NCI-H345 treated with DMSO at 0.1 percent for 48 hours (cell line): Measurements from ENCODE around the gene MITD1.
"Not testable (repeated sequence)": the region's sequence is repeated elsewhere in the genome, so short reads cannot be mapped to it uniquely, and the experiment has no call there.

Experiments
- DNase-seq: peaks from one replicate; lab custom pipeline; 2025; ENCODE audit not compliant: unreplicated experiment; lab: John Stamatoyannopoulos, UW

Gene MITD1

GRCh38 chr2:99180755-99181623, at the start of gene MITD1, which contains the start of gene MRPL30:
MITD1 (minus strand) TSS chr2:99181058; CDS start chr2:99180981, 77 bp downstream.
MRPL30 (plus strand) TSS chr2:99181184; CDS start chr2:99186204, 5,020 bp downstream.
- peak; percentile 93 for DNase-seq

GRCh38 chr2:99217929-99218501, 37.2 kb upstream of the MITD1 start:
- no peak for DNase-seq

GRCh38 chr2:99216096-99216495, 35.2 kb upstream of the MITD1 start:
- no peak for DNase-seq

- DNase-seq, result no peak
Observed at GRCh38 chr2:99205491-99205890, 24.6 kb upstream of the MITD1 start.

GRCh38 chr2:99201959-99202678, 21.3 kb upstream of the MITD1 start:
- no peak for DNase-seq

GRCh38 chr2:99200076-99200800, 19.4 kb upstream of the MITD1 start:
- no peak for DNase-seq

GRCh38 chr2:99198103-99198841, 17.4 kb upstream of the MITD1 start:
- no peak for DNase-seq

- not testable (repeated sequence) for DNase-seq
Observed at GRCh38 chr2:99192364-99192763, 11.5 kb upstream of the MITD1 start.

- no peak for DNase-seq
Observed at GRCh38 chr2:99190548-99190947, 9.7 kb upstream of the MITD1 start.

GRCh38 chr2:99188357-99188756, 7.5 kb upstream of the MITD1 start:
- no peak for DNase-seq

GRCh38 chr2:99187011-99187410, 6.2 kb upstream of the MITD1 start:
- no peak for DNase-seq

GRCh38 chr2:99184811-99185210, 4.0 kb upstream of the MITD1 start:
- no peak for DNase-seq

- DNase-seq, result no peak
Observed at GRCh38 chr2:99183025-99183424, 2.2 kb upstream of the MITD1 start.

GRCh38 chr2:99181624-99182000, 754 bp upstream of the MITD1 start:
- no peak for DNase-seq

GRCh38 chr2:99171377-99172140, 9.3 kb downstream of the MITD1 start:
- DNase-seq, result no peak

- no peak for DNase-seq
Observed at GRCh38 chr2:99169534-99169933, 11.3 kb downstream of the MITD1 start.

GRCh38 chr2:99166218-99166617, 14.6 kb downstream of the MITD1 start:
- DNase-seq, result no peak

- no peak for DNase-seq
Observed at GRCh38 chr2:99159594-99159993, 21.3 kb downstream of the MITD1 start.

GRCh38 chr2:99158599-99158998, 22.3 kb downstream of the MITD1 start:
- no peak for DNase-seq

- DNase-seq, result no peak
Observed at GRCh38 chr2:99156891-99157290, 24.0 kb downstream of the MITD1 start.
